Spinal cord (tissue), 10 donors: ENCODE measurements around the gene PSD2. TPM values are rescaled to one million over a fixed set of nuclear protein-coding genes. Genes with fewer than 3 reads are reported as not detected.
A peak's percentile ranks its signal among the peaks of the same experiment; 100 is the strongest.

ENCODE experiments used
- DNase-seq, 6 donors: peaks; one replicate each; pipeline versions ENCODE4 v3.0.0 to v3.0.0-alpha.2; 2013 to 2015; ENCODE audit warnings: low spot score in 6 of 6, low read depth in 4 of 6
- H3K27ac ChIP-seq: one replicate; pipeline ENCODE4 v1.5.1; 2013; ENCODE audit warnings: low read depth, low read length, control low read depth
- H3K27me3 ChIP-seq: one replicate; pipeline ENCODE4 v1.6.1; 2013; ENCODE audit warnings: low read length; ENCODE audit not compliant: control insufficient read depth, insufficient read depth
- H3K36me3 ChIP-seq: one replicate; pipeline ENCODE4 v1.6.1; 2013; ENCODE audit warnings: low read length; ENCODE audit not compliant: control insufficient read depth, insufficient read depth
- H3K4me1 ChIP-seq: one replicate; pipeline ENCODE4 v1.6.1; 2013; ENCODE audit warnings: low read length; ENCODE audit not compliant: control insufficient read depth, insufficient read depth
- H3K4me3 ChIP-seq: one replicate; pipeline ENCODE4 v1.5.1; 2013; ENCODE audit warnings: low read depth, low read length, control low read depth
- H3K9me3 ChIP-seq: one replicate; pipeline ENCODE4 v1.6.1; 2013; ENCODE audit warnings: low read length; ENCODE audit not compliant: control insufficient read depth, insufficient read depth
- WGBS: methylation state at CpG from one replicate; pipeline ENCODE4 v1.1.5; 2013; ENCODE audit warnings: missing lambda C conversion rate; ENCODE audit not compliant: insufficient coverage; 5-methylcytosine and 5-hydroxymethylcytosine counted together
- polyA plus RNA-seq, 2 donors: library from polyadenylated mRNA; unstranded; fragments of 120-200 nt; gene quantifications; one replicate each; pipeline ENCODE4 v1.2.1, GENCODE V29; 2013; ENCODE audit not compliant: insufficient read length in 2 of 2
- total RNA-seq, 2 donors: library from RNA; depleted of rRNA in 1 of 2; stranded (reverse); fragments of 120-200 nt in 1 of 2; fragments of >200 nt in 1 of 2; gene quantifications; one replicate each; pipeline versions ENCODE4 v1.2.3 to v1.2.4, GENCODE V29; 2013 to 2014
- donor health status: healthy.

Gene PSD2
- total and polyA plus RNA-seq, 4 donors: 7.5 to 40.8 (median 28.2) TPM

- no peaks in the 10 kb centered on the region for H3K9me3 ChIP-seq
- peaks cover 80% of the 10 kb centered on the region for H3K4me1 ChIP-seq
- no peak for DNase-seq
- H3K27ac ChIP-seq: no peak overlapping the region
- 76% methylated on average over 6 of the region's 10 CpGs for WGBS
- no peaks in the 10 kb centered on the region for H3K27me3 ChIP-seq
- no peak overlapping the region for H3K4me3 ChIP-seq
- H3K36me3 ChIP-seq: no peaks in the 10 kb centered on the region
Observed at GRCh38 chr5:139762615-139763170, 32.9 kb upstream of the PSD2 start.

GRCh38 chr5:139763280-139763929 lies 32.2 kb upstream of the PSD2 start:
- no peaks in the 10 kb centered on the region for H3K27me3 ChIP-seq
- no peaks in the 10 kb centered on the region for H3K9me3 ChIP-seq
- no peak overlapping the region for H3K4me3 ChIP-seq
- WGBS: 52% methylated on average over 12 of the region's 12 CpGs
- peak overlapping the region; percentile 79 for H3K27ac ChIP-seq
- DNase-seq: peak in 1 of 6 donors; percentile 73
- H3K4me1 ChIP-seq: peaks cover 77% of the 10 kb centered on the region
- no peaks in the 10 kb centered on the region for H3K36me3 ChIP-seq

GRCh38 chr5:139763930-139764791 lies 31.4 kb upstream of the PSD2 start:
- no peaks in the 10 kb centered on the region for H3K36me3 ChIP-seq
- WGBS: 2% methylated on average over 45 of the region's 45 CpGs
- peak overlapping the region; percentile 79 for H3K27ac ChIP-seq
- no peaks in the 10 kb centered on the region for H3K9me3 ChIP-seq
- peak in 3 of 6 donors; percentile 82 to 96 (median 95) for DNase-seq
- no peaks in the 10 kb centered on the region for H3K27me3 ChIP-seq
- peaks cover 70% of the 10 kb centered on the region for H3K4me1 ChIP-seq
- H3K4me3 ChIP-seq: peak overlapping the region; percentile 18

- H3K4me1 ChIP-seq: peaks cover 62% of the 10 kb centered on the region
- H3K4me3 ChIP-seq: peak overlapping the region; percentile 65
- no peaks in the 10 kb centered on the region for H3K9me3 ChIP-seq
- WGBS: 42% methylated on average over 11 of the region's 11 CpGs
- no peaks in the 10 kb centered on the region for H3K36me3 ChIP-seq
- peak overlapping the region; percentile 70 for H3K27ac ChIP-seq
- H3K27me3 ChIP-seq: no peaks in the 10 kb centered on the region
- DNase-seq: no peak
Observed at GRCh38 chr5:139764886-139765408, 30.7 kb upstream of the PSD2 start.

GRCh38 chr5:139765409-139766217 lies 30.0 kb upstream of the PSD2 start:
- no peaks in the 10 kb centered on the region for H3K36me3 ChIP-seq
- peak overlapping the region; percentile 65 for H3K4me3 ChIP-seq
- H3K9me3 ChIP-seq: no peaks in the 10 kb centered on the region
- peaks cover 55% of the 10 kb centered on the region for H3K4me1 ChIP-seq
- peak in 2 of 6 donors; percentile 94 for DNase-seq
- no peaks in the 10 kb centered on the region for H3K27me3 ChIP-seq
- WGBS: 9% methylated on average over 43 of the region's 46 CpGs
- peak overlapping the region; percentile 70 for H3K27ac ChIP-seq

- WGBS: 71% methylated on average over 3 of the region's 4 CpGs
- Histone ChIP-seq H3K27ac (no peak overlapping the region), H3K4me3 (no peak overlapping the region), H3K36me3 (no peaks in the 10 kb centered on the region), H3K27me3 (no peaks in the 10 kb centered on the region), H3K9me3 (no peaks in the 10 kb centered on the region), H3K4me1 (peaks cover 41% of the 10 kb centered on the region)
- DNase-seq: no peak
Observed at GRCh38 chr5:139767960-139768359, 27.6 kb upstream of the PSD2 start.

- Histone ChIP-seq H3K27ac (no peak overlapping the region), H3K27me3 (no peaks in the 10 kb centered on the region), H3K9me3 (no peaks in the 10 kb centered on the region), H3K36me3 (no peaks in the 10 kb centered on the region), H3K4me1 (peaks cover 31% of the 10 kb centered on the region), H3K4me3 (no peak overlapping the region)
- no peak for DNase-seq
- 93% methylated on average over 4 of the region's 7 CpGs for WGBS
Observed at GRCh38 chr5:139768807-139769465, 26.7 kb upstream of the PSD2 start.

- Histone ChIP-seq H3K27ac (no peak overlapping the region), H3K27me3 (no peaks in the 10 kb centered on the region), H3K9me3 (no peaks in the 10 kb centered on the region), H3K4me3 (no peak overlapping the region), H3K36me3 (no peaks in the 10 kb centered on the region), H3K4me1 (peaks cover 26% of the 10 kb centered on the region)
- DNase-seq: no peak
- 83% methylated on average over 2 of the region's 3 CpGs for WGBS
Observed at GRCh38 chr5:139769477-139769876, 26.1 kb upstream of the PSD2 start.

- peaks cover 24% of the 10 kb centered on the region for H3K4me1 ChIP-seq
- no peak overlapping the region for H3K27ac ChIP-seq
- no peaks in the 10 kb centered on the region for H3K27me3 ChIP-seq
- no peaks in the 10 kb centered on the region for H3K36me3 ChIP-seq
- no peak for DNase-seq
- WGBS: no CpG with 5 or more reads among the region's 2 CpGs
- no peaks in the 10 kb centered on the region for H3K9me3 ChIP-seq
- H3K4me3 ChIP-seq: no peak overlapping the region
Observed at GRCh38 chr5:139770722-139771121, 24.9 kb upstream of the PSD2 start.
